GM21717 (cell line): ENCODE results near the gene CLDN5.

Experiments
- ATAC-seq: cut with Tn5 transposase; IDR thresholded peaks from one replicate; pipeline ENCODE4 v1.9.1; 2021; ENCODE audit warnings: mild to moderate bottlenecking, moderate library complexity; ENCODE audit not compliant: unreplicated experiment

Gene CLDN5

GRCh38 chr22:19524170-19525115 lies at the start of gene CLDN5:
Gene CLDN5, minus strand, starts transcription at chr22:19524410. Its CDS starts 155 bp downstream, at chr22:19524255.
- no peak for ATAC-seq

- ATAC-seq, result no peak
Observed at GRCh38 chr22:19571995-19572394, 47.8 kb upstream of the CLDN5 start.

- ATAC-seq, result no peak
Observed at GRCh38 chr22:19571207-19571795, 47.1 kb upstream of the CLDN5 start.

- ATAC-seq, result no peak
Observed at GRCh38 chr22:19569976-19570375, 45.8 kb upstream of the CLDN5 start.

- no peak for ATAC-seq
Observed at GRCh38 chr22:19569276-19569640, 45.0 kb upstream of the CLDN5 start.

GRCh38 chr22:19568337-19569275 lies 44.4 kb upstream of the CLDN5 start:
- no peak for ATAC-seq

GRCh38 chr22:19567157-19568009 lies 43.2 kb upstream of the CLDN5 start:
- ATAC-seq, result no peak

- no peak for ATAC-seq
Observed at GRCh38 chr22:19566279-19567156, 42.3 kb upstream of the CLDN5 start.

- no peak for ATAC-seq
Observed at GRCh38 chr22:19565382-19566278, 41.4 kb upstream of the CLDN5 start.

- ATAC-seq, result no peak
Observed at GRCh38 chr22:19559956-19560355, 35.7 kb upstream of the CLDN5 start.

GRCh38 chr22:19559324-19559811 lies 35.2 kb upstream of the CLDN5 start:
- ATAC-seq, result no peak

- no peak for ATAC-seq
Observed at GRCh38 chr22:19556963-19557545, 32.8 kb upstream of the CLDN5 start.

- ATAC-seq, result no peak
Observed at GRCh38 chr22:19555651-19556050, 31.4 kb upstream of the CLDN5 start.

GRCh38 chr22:19554834-19555404 lies 30.7 kb upstream of the CLDN5 start:
- ATAC-seq, result no peak

GRCh38 chr22:19553201-19553600 lies 29.0 kb upstream of the CLDN5 start:
- no peak for ATAC-seq

- no peak for ATAC-seq
Observed at GRCh38 chr22:19550382-19550781, 26.2 kb upstream of the CLDN5 start.

GRCh38 chr22:19549428-19549827 lies 25.2 kb upstream of the CLDN5 start:
- no peak for ATAC-seq
